Retina (tissue), 1 donor: Measurements from ENCODE around the gene ZSCAN5C.
A peak's percentile ranks its signal among the peaks of the same experiment; 100 is the strongest.
"Not testable (repeated sequence)": the region's sequence is repeated elsewhere in the genome, so short reads cannot be mapped to it uniquely, and the experiment has no call there.

ENCODE experiments used
- DNase-seq: peaks from one replicate; pipeline ENCODE4 v3.0.0-alpha.2; 2016

ZSCAN5C gene

DNA sequence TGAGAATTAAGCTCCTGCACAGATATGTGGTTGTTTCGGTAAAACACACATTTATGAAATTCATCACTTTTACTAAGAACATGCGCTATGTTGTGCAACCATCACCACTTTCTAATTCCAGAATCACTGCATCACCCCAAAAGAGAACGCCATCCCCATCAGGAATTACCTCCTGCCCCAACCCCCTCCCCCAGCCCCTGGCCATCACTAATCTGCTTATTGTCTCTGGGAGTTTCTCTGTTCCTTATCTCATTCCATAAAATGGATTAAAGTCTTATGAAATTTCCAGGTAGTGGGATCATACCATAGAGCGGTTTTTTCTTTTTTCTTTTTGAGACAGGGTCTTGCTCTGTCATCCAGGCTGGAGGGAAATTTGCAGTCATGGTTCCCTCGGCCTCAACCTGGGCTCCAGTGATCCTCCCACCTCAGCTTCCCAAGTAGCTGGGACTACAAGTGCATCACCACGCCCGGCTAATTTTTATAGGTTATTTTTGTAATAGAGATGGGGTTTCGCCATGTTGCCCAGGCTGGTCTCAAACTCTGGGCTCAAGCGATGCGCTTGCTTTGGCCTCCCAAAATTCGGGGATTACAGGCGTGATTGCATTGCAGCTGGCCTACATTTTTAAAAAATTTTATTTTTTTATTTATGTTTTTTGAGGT lies 8.0 kb upstream of the ZSCAN5C start:
- DNase-seq, result no peak

DNA sequence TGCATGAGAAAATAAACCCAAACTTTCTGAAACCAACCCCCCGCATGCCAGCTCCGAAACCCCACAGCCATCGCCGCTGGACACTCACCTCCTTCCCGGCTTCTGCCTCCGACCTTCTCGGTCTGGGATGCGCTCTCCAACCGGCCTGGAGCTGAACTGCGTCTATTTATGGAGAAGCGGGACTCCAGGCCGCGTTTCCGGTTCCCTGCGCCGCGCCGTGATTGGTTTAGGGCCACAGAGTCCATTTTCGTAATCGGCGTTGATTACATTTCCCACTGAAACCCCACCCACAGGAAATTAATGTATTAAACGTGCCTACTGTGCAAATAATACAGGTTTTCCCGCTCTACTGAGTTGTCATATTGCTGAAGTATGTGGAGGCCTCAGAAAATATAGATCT lies 4.4 kb upstream of the ZSCAN5C start, which contains the start of gene ZSCAN5B:
Gene ZSCAN5B (minus strand): TSS at position 138 of the 400 bp plus-strand sequence. CDS start 4,731 bp downstream, outside the sequence.
- DNase-seq, result not testable (repeated sequence)

DNA sequence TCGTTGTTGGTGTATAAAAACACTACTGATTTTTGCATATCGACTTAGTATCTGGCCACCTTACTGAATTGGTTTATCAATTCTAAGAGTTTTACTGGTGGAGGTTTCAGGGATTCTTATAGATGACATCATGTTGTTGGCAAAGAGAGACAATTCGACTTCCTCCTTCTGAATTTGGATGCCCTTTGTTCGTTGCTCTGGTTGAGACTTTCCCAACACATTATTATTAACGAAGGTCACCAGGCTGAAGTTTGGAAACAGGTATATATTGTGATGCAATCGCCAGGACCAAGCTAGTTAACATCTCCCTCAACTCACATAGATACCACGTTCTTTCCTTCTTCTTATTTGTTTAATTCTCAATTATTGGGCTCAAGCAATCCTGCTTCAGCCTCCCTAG lies 2.4 kb upstream of the ZSCAN5C start:
- DNase-seq, result no peak

DNA sequence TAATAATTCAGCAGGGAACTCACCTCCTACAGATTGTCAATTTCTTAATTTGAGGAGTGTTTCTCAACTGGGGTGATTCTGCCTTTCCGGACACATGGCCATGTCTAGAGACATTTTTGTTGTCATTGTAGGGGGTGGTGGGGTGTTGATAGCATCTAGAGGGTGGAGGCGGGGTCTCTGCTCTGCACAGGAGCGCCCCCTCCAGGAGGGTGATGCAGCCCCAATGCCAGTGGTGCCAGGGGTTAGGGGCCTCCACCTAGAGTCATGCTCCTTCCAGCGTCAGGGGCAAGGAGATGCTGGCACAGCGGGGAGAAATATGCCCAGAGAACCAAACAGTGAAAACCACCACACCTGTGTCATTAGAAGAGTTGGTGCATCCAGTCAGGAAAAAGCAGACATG lies 5.5 kb downstream of the ZSCAN5C start:
- DNase-seq, result not testable (repeated sequence)

DNA sequence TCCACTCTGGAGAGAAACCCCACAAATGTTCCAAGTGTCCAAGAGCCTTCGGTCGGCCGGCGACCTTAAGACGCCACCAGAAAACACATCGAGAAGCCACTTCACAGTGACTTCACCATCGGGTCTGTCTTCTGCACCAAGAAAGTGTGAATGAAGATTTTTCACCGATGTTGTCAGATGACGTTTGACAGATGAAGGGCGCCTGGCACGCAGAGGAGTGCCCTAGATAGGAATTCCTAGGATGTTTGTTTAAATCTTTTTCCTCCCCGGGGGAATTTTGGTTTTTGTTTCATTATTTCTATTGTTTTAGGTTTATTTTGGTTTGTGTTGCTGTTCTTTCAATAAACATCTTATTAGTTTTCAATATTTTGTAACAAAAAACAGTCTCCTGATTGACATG lies 7.0 kb downstream of the ZSCAN5C start:
- DNase-seq, result no peak

DNA sequence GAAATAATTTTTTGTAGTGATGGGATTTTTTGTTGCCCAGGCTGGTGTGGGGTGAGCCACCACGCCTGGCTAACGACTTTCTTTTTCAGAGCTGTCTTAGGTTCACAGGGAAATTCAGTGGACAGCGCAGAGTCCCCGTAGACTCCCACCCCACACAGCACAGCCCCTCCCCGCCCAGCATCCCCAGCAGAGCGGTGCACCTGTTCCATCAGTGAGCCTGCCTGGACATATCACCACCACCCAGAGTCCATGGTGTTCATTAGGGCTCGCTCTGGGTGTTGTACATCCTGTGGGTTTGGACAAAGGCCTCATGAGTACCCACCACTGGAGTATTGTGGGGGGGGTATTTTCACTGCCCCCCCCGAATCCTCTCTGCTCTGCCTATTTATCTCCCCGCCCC lies 8.0 kb downstream of the ZSCAN5C start:
- DNase-seq, result not testable (repeated sequence)

DNA sequence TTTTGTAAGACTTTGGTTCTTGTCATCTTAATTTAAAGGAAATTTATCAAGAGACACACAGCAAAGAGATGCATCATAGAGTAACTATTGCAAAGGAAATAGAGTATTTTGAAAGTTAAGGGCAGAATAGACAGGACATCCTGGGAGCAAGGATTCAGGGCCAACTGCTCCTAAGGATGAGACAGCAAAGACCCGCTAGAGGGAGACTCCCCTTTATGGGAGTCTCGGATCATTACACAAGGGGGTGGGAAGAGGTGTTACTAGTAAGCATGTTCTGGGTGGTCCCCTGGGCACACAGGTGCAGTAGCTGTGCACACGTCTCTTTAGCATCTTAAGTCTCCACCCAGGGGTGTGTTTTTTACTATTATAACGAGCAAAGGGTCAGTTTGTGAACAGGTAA lies 9.6 kb downstream of the ZSCAN5C start:
- DNase-seq, result no peak

DNA sequence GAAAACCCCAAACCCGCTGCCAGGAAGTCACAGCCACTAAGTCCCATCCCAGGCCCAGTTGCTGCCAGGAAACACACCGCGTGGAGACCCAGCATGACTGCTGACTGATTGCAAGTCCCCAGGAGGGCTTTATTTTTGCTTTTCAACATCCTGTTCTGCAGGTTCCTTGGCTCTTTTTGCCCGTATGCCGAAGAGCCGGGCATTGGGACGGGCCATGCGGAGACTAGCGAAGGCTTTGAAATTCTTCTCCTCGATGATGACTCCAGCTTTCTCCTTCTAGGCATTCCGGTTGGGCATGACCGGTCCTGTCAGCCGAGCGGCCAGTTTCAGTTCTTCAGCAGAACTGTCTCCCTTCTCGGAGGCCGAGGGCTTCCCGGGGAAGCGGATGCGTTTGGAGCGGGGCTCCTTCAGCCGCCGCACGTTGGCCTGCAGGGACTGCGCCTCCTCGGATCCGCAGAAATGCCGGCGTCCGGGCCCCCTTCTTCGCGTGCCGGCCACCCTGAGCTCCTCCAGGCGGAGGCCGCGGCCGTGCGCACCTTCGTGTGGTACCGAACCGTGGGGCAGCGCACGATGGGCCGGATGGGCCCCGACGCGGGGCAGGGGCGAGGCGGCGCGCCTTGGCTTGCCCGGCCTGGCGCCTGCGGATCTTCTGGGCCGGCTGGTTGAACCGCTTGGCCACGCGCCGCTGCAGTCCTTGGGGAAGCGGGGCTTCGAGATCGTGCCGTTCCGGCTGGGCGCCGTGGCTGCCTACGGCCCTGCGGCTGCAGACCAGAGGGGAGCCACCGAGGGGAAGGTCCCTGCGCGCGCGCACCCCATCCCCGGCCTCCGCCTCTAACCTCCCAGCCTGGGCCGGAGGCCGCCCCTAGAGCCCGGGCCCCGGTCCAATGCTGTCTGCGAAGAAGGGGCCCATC lies 15.2 kb downstream of the ZSCAN5C start:
- DNase-seq, result peak; percentile 82

DNA sequence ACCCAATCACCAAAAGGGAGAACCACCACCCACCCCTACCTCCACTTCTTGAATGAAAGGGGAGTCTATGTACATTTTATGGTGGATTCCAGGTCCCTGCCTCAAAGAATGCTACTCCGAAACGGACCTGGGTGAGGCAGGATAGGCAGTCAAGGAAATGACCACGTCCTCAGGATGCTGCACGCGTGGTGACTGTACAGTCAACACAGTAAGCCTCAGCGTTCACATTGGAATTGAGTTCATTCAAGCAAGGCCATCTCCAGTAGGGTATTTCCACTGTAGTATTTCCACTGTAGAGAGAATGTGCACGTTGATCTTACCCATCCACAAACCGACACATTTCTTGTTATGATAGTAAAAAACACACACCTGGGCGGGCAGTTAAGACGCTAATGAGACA lies 16.9 kb downstream of the ZSCAN5C start:
- DNase-seq, result no peak

DNA sequence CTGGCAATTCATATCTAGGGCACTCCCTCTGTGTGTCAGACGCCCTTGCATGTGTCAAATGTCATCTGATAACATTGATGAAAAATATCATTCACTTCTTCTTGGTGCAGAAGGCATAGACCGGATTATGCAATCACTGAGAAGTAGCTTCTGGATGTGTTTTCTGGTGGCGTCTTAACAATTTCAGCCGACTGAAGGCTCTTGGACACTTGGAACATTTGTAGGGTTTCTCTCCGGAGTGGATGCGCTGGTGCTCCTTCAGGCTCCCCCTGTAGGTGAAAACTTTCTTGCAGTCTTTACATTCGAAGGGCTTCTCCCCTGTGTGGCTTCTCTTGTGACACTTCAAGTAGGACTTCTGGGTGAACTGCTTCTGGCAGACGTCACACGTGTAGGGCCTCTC lies 19.4 kb downstream of the ZSCAN5C start:
- DNase-seq, result peak; percentile 9

DNA sequence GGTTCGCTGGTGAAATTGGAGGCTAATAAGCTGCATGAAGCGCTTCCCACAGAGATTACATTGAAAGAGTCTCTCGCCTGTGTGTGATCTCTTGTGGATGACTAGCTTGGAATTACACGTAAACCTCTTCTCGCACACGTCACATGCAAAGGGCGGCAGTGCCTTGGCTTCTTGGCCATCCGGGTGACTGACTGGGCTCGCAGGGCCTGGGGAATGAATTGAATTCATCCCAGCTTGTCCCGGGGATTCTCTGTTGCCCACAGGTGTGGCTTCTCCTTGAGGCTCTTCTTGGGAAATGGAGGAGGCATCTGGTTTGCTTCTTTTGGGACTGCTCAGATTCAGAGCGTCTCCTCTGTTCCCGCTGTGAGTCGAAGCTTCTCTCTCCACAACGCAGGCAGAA lies 19.8 kb downstream of the ZSCAN5C start:
- DNase-seq, result no peak

DNA sequence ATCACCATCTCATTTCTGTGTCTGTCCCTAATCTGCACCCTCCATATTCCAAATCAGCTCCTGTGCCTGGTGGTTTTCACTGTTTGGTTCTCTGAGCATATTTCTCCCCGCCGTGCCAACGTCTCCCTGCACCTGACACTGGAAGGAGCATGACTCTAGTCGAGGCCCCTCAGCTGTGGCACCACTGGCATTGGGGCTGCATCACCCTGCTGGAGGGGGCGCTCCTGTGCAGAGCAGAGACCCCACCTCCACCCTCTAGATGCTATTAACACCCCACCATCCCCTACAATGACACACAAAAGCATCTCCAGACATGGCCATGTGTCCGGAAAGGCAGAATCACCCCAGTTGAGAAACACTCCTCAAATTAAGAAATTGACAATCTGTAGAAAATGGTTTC lies 20.8 kb downstream of the ZSCAN5C start:
- DNase-seq, result no peak

DNA sequence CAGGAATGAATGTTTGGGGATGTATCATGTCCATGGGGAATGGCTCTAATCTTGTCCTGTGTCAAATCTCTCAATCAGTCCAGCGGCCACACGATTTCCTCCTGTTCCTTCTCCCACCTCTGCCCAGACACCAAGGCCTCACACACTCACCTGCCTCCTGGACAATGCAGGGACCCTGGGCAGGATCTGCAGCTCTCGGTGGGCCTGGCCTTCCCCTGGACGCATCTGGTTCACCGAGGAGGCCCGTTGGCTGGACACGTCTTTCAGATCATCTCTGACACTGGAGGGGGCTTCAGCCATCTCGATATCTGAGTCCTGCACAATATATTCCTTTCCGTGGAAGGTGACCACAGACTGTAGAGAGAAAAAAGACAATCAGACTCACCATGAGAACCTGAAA lies 21.4 kb downstream of the ZSCAN5C start:
- DNase-seq, result no peak

DNA sequence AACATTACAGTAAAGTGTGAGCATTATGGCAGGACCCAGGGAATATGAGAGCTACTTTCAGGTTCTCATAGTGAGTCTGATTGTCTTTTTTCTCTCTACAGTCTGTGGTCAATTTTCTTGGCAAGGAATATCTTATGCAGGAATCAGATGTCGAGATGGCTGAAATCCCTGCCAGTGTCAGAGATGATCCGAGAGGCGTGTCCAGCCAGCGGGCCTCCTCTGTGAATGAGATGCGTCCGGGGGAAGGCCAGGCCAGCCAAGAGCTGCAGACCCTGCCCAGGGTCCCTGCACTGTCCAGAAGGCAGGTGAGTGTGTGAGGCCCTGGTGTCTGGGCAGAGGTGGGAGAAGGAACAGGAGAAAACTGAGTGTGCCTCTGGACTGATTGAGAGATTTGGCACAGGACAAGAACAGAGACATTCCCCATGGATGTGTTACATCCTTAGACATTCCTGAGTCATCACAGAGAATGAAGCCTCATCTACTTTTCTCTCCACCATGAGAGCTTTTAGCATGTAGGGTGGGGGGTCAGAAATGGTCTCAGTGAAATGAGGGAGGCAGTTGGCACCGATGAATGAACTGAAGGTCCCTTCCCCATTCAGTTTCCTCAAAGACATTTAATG lies 43.2 kb downstream of the ZSCAN5C start:
- DNase-seq, result no peak

DNA sequence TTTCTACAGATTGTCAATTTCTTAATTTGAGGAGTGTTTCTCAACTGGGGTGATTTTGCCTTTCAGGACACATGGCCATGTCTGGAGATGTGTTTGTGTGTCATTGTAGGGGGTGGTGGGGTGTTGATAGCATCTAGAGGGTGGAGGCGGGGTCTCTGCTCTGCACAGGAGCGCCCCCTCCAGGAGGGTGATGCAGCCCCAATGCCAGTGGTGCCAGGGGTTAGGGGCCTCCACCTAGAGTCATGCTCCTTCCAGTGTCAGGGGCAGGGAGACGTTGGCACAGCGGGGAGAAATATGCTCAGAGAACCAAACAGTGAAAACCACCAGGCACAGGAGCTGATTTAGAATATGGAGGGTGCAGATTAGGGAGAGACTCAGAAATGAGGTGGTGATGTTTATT lies 43.7 kb downstream of the ZSCAN5C start:
- DNase-seq, result not testable (repeated sequence)

DNA sequence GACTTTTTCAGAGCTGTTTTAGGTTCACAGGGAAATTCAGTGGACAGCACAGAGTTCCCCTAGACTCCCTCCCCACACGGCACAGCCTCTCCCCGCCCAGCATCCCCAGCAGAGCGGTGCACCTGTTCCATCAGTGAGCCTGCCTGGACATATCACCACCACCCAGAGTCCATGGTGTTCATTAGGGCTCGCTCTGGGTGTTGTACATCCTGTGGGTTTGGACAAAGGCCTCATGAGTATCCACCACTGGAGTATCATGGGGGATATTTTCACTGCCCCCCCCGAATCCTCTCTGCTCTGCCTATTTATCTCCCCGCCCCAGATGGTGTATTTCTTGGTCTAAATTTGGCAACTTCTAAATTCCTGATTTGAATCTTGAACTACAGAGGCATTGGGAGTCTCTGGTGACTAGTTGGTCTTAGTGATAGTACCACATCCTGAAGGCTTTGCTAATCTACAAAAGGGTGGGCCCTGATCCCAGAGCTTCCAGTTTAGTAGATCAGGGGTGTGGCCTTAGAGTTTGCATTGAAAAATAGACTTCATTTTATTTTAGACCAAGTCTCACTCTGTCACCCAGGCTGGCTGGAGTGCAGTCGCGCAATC lies 46.8 kb downstream of the ZSCAN5C start:
- not testable (repeated sequence) for DNase-seq

DNA sequence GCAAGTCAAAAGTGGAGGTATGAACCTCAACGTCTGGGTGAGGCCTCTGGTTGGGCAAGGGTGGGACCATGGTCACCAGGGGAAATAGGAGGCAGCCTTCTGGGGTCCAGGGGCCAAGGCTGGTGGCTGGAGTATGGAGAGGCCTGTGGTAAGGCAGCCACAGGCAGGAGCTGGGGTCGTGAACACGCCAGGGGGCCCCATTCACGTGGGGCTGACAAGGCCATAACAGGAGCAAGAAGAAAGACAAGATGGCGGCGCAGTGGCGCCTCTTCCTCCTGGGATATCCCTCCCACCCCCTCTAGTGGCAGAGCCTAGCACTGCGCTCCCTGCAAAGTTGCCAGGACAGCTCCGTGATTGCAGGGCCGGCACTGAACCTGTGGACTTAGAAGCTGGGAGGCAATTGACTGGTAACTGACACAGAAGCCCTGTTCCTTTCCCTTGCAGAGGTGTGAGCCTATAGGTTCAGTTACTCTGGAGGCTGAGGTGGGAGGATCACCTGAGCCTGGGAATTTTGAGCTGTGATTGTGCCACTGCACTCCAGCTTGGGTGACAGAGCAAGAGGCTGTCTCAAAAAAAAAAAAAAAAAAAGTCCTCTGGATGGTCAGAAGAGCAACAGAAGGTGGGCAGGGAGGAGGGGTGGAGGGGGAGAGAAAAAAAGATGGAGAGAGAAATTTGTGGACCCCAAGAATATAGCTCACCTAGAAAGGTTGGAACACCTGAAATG lies 50.8 kb downstream of the ZSCAN5C start:
- peak; percentile 81 for DNase-seq

DNA sequence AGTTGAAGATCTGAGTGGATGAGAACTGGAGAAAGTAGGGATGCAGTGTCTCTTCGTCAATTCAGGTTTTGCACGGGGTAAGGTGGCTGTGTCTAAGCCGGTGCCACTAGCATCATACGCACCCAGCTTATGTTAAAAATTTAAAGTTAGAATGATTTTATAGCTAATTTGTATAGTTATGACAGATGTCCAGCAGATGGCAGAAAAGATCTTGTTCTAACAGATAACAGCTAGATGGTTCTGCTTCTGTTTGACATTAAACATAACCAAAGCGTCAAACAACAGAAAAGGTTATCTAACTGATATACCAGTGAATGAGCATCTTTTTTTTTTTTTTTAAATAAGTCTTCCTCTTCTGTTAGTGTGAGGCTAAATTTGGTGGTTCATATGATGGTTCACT lies 51.7 kb downstream of the ZSCAN5C start:
- peak; percentile 23 for DNase-seq

DNA sequence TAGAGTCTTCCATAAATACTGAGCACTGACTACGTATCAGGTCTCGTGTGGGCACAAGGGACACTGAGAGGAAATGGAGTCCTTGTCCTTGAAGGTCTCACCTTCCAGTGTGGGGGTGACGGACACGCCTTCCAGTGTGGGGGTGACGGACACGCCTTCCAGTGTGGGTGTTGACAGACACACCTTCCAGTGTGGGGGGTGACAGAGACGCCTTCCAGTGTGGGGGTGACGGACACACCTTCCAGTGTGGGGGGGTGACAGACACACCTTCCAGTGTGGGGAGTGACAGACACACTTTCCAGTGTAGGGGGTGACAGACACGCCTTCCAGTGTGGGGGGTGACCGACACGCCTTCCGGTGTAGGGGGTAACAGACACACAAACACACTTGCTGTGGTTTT lies 56.2 kb downstream of the ZSCAN5C start:
- no peak for DNase-seq
